ENCODE measurements around the gene MIPOL1.

DNA sequence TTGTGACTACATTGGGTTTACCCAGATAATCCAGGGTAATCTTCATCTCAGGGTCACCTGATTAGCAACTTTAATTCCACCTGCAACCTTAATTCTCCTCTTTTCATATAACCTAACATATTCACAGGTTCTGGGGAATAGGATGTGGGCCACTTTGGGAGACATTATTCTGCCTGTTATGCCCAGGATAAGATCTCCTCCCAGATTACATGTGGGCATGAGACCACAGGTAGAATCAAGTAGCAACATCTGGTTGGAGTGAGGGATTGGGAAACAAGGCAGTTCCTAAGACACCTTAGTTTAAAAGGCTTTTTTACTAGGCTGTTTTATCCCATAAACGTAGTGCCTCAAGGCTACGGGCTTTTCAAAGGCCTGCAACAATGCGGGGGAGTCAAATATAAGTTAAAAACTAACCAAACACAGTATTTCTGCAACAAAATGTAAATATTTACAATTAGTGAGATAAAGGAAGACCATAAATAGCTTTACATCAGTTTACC is 215.8 kb downstream of the MIPOL1 start:
- TF ChIP-seq YY1 (IDR thresholded peaks at IDR 0.05), result no peak
- no peak for TF ChIP-seq RAD21 (IDR thresholded peaks at IDR 0.05)
- TF ChIP-seq, protein P1, sequence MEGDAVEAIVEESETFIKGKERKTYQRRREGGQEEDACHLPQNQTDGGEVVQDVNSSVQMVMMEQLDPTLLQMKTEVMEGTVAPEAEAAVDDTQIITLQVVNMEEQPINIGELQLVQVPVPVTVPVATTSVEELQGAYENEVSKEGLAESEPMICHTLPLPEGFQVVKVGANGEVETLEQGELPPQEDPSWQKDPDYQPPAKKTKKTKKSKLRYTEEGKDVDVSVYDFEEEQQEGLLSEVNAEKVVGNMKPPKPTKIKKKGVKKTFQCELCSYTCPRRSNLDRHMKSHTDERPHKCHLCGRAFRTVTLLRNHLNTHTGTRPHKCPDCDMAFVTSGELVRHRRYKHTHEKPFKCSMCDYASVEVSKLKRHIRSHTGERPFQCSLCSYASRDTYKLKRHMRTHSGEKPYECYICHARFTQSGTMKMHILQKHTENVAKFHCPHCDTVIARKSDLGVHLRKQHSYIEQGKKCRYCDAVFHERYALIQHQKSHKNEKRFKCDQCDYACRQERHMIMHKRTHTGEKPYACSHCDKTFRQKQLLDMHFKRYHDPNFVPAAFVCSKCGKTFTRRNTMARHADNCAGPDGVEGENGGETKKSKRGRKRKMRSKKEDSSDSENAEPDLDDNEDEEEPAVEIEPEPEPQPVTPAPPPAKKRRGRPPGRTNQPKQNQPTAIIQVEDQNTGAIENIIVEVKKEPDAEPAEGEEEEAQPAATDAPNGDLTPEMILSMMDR (IDR thresholded peaks at IDR 0.05; ENCODE audit: low read depth, low read length, missing input control), result no peak
- TF ChIP-seq, protein P2, sequence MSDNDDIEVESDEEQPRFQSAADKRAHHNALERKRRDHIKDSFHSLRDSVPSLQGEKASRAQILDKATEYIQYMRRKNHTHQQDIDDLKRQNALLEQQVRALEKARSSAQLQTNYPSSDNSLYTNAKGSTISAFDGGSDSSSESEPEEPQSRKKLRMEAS (IDR thresholded peaks at IDR 0.05), result no peak
- no peak for TF ChIP-seq EGR1 (IDR thresholded peaks at IDR 0.05; ENCODE audit: low read depth in 2 of 2)
- no peak for TF ChIP-seq SP1 (IDR thresholded peaks at IDR 0.05)
